HG03159 (cell line): ENCODE data around the gene TUFT1.

Source experiments
- ATAC-seq: cut with Tn5 transposase; IDR thresholded peaks from one replicate; pipeline ENCODE4 v1.9.1; 2021; ENCODE audit warnings: mild to moderate bottlenecking, moderate library complexity; ENCODE audit not compliant: unreplicated experiment

TUFT1 gene

DNA sequence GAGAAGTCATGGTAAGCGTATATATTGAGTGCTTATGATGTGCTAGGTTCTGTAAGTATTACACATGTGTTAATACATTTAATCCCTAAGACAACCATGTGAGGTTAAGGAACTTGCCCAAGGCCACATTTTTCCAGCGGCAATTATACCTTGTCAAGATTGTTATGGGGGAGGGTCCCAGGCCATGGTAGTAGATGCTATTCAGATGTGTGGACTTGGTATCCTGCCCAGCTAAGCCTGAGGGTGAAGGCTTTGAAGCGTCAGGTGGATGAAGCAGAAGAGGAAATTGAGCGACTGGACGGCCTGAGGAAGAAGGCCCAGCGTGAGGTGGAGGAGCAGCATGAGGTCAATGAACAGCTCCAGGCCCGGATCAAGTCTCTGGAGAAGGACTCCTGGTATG is 3.6 kb upstream of the TUFT1 start:
- ATAC-seq: no peak

DNA sequence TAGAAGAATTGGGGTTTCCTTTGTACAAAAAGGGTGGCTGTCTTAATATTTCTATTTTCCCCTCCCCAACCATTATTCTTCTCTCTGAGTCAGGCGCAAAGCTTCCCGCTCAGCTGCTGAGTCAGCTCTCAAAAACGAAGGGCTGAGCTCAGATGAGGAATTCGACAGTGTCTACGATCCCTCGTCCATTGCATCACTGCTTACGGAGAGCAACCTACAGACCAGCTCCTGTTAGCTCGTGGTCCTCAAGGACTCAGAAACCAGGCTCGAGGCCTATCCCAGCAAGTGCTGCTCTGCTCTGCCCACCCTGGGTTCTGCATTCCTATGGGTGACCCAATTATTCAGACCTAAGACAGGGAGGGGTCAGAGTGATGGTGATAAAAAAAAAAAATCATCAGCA is 3.0 kb upstream of the TUFT1 start:
- ATAC-seq: no peak

DNA sequence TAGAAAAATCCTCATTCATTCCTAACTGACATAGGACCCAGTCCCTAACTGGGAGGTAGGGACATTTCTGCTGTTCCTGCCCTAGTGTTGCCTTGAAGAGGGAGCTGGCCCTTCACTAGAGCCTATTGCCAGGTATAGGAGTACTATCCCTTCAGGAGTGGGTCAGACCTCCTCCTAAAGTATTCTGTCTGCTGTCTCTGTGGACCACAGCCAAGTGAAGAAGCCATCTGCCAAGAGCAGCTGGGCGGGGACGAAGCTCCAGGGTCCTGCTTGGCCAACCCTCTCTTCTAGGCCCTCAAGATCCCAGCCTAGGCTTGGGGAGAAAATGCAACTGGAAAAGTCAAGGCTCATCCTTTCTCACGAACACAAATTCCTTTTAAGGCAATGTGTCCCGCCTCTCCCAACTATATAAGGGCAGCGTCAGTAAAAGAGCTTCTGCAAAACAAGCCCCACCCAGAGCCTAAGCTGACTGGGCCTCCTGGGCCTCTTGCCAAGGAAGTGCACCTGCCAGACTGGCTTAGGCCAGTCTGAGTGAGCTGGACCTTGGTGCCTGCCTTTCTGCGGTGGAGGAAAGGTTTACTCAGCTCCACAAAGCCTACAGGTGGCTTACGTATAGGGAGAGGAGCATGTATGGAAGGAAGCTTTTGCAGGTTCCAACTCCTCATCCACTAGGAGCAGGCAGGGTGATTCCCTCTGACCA is 638 bp upstream of the TUFT1 start:
- ATAC-seq: peak; percentile 47

DNA sequence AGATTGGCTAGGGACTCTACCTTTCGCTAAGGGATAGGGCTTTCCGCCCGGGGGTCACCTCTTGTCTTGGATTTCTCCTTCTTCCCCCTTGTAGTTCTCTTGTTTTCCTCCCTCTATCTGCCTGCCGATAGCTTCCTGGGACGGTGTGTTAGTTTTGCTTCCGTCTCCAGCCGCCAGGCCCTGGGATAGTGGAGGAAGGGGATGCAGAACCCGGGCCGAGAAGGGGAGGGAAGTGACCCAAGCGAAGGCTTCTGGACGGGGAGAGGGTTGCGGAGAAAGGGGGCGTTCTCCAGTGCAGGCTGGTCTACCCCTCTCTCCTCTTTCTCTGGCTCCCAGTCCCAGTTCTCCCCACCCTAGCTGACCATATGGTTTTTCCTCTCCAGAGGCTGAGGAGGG is 871 bp downstream of the TUFT1 start:
- ATAC-seq: no peak

DNA sequence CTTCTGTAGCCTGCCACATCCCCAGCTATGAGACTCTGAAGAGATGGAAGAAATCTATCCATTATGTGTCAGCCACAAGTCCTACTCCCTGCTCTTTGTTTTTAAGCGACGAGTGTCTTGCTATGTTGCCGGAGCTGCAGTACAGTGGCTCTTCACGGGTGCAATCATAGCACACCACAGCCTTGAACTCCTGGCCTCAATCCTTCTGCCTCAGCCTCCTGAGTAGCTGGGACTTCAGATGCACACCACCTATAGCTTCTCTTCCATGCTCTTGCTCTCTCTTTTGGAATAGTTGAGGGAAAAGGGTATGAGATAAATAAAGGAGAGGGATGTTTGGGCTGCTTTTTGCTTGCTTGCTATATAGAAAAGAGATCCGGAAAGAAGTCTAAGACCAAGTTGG is 1.6 kb downstream of the TUFT1 start:
- ATAC-seq: no peak

DNA sequence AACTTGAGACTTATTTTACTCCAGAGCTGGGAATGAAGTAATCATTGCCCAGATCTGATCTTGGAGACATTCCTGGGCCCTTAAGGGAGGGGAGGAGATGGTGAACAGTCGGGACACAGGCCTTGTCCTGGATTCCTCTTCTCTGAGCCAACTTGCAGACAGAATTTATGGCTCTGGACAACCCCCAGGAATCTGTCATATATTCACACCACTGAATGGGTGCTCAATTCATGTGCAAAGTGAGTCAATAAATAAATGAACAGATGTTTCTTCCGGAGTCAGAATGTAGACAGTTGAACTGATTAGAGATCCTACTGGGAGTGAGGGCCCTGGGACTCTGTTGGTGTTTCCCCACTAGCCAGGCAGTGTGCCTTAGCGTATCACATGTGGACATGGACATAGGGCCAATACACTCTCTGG is 2.6 kb downstream of the TUFT1 start:
- no peak for ATAC-seq

DNA sequence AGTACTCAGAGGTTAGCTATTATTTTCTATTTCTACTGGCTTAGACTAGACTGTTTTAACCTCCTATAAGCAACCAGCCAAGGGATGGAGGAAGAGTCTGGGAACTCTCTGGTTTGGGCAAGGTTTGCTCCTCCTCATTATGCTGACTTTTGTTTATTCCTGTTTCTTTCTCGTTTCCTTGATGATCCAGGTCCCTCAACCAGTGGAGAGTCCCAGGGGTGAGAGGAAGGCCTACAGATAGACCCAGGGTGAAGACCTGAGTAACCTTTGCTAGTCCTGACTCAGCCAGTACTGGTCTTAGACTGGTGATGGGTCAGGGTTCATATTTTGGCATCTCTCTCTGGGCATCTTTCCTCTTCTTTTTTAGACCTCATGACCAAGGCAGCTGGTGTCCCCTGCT is 5.4 kb downstream of the TUFT1 start:
- no peak for ATAC-seq

DNA sequence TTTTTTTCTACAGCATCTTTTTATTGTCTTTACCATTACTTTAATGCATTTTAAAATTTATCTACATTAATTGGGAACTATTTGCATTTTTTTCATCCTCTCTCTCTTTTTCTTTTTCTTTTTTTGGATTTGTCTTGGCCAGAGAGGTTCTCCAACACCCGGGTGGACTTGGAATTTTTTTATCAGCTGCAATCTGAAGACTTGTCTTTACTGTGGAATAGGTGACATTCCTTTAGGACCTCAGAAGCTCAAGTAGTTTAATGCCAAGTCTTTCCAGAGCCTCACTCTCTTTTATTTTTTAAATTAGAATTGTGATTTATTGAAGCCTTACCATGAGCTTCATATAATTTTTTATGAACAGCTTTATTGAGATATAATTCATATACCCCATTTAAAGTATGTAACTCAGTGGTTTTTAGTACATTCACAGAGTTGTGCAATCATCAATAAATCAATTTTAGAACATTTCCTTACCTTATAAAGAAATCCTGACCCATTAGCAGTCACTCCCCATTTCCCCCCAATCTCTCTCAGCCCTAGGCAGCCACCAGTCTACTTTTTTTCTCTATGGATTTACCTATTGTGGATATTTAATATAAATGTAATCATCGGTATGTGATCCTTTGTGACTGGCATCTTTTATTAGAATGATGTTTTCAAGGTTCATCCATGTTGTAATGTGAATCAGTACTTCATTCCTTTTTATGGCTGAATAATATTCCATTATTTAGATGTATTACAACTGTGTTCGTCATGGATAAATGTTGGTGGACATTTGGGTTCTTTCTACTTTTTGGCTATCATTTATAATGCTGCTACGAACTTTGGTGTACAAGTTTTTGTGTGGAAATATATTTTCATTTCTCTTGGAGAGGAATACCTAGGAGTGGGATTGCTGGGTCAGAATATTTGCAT is 6.2 kb downstream of the TUFT1 start:
- no peak for ATAC-seq

DNA sequence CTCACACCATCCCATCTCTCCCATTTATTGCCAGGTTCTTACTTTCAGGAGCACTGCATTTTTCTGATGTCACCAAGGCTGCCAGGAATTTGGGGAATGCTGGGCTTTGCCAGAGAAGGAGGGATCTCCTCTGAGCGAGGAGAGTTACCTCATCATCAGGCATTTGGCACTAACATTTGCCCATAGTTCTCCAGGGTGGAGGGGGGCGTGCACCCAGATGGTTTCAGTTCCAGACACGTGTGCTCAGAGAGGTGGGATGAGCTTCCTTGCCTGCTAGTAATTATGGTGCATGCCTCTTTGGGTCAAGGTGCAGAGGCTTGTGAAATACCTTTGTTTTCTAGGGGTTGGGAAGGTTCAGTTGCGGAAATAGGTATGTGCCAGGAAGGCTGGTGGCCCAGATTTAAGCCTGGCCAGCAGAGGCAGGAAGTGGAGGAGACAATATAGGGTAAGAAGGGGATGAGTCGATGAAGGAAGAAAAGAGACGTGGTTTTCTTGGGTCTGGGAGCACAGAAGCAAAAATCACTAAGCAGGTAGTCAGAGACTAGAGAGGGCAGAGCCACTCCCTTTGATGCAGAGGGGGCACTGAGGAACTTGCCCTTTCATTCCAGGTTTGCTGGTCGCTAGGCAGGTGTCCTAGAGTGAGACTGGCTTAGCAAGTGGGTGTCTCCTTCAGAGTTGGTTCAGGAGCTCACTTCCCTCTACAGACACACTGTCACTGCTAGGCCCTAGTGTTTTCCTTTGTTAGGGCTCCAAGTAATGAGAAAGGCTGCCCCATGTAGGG is 7.2 kb downstream of the TUFT1 start:
- ATAC-seq: no peak

DNA sequence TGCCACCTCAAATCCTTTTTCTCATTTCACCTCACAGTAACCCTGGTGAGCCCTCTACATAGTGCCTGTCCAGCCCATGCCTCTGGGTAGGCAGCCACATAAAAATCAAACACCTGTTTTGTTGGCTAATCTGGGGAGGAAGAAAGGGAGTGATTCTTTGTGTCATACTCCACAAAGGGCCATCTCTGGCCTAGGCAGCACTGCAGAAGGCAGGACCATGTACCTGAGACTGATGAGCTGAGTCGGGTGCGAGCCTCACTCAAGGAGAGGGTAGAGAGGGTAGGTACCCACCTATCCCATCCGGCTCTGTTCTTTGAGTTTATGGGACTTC is 7.8 kb downstream of the TUFT1 start:
- ATAC-seq: no peak

DNA sequence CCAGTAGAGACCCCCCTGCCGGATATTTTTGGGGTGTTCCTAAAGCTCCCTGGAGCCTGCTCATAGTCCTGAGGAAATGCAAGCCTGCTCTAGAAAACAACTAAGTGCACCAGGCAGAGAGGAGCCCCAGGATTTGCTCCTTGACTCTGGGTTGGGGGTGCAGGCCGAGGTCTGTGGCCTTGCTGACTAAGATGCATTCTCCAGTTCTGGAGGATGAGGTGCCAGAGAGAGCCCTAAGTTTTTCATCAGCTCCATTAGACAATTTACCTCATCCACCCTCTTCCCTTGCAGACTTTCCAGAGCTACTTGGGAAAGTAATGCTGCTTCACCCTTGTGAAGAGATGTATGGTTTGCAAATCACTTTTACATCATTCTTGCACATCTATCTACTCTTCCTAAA is 9.1 kb downstream of the TUFT1 start:
- no peak for ATAC-seq

DNA sequence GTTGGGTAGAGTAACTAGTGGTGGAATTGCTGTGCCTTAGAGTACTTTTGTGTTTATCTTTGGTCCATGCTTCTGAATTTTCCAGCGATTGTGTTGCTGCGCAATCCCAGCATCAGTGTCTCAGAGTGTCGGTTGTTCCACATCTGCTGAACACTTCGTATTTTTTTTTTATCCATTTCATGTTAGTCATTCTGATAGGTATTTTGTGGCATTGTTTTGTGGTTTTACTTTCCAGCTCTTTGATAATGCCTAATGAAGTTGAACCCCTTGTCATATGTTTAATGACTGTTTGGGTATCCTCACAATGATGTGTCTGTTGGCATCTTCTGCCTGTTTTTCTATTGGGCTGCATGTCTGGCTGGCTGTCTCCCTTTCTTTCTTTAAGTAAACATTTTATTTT is 13.6 kb downstream of the TUFT1 start:
- ATAC-seq: no peak

DNA sequence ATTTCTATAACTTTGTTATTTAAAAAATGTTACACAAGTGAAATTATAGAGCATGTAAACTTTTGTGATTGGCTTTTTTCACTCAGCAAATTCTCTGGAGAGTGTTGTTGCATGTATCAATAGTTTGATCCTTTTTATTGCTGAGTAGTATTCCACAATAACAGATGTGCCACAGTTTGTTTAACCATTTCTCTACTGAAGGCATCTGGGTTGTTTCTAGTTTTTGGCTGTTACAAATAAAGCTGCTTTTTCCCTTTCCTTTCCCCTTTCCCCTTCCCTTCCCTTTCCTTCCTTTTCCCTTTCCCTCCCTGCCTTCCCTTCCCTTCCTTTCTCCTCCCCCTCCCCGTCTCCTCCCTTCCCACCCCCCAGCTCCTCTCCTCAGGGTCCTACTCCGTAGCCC is 15.9 kb downstream of the TUFT1 start:
- ATAC-seq: no peak

DNA sequence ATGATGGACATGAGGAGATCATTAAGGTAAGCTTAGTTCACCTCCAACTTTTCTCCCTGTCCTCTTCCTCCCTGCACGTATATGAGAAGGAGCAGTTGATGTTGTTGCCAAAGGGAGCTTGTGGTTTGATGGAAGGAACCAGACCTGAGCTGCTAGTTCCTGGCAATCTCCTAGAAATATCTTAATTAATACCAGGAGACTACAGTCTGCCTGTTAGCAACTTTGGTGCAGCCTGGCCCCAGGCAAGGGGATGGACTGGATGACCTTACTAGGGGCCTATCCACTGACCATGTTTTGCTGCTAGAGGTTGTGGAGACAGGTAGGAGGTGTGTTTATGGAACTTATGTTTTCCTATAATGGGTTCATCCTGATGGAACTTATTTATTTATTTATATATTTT is 22.6 kb downstream of the TUFT1 start:
- ATAC-seq: no peak

DNA sequence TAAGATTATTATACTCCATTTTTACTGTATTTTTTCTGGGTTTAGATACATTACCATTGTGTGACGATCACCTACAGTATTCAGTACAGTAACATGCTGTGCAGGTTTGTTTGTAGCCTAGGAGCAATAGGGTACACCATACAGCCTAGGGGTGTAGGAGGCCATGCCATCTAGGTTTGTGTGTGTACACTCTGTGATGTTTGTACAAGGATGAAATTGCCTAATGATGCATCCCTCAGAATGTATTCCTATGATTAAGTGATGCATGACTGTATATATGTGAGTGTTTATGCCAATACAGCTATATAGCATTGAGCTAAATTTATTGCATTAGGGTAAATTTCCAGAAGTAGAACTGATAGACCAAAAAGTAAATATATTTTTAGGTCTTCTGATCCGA is 23.3 kb downstream of the TUFT1 start:
- no peak for ATAC-seq

DNA sequence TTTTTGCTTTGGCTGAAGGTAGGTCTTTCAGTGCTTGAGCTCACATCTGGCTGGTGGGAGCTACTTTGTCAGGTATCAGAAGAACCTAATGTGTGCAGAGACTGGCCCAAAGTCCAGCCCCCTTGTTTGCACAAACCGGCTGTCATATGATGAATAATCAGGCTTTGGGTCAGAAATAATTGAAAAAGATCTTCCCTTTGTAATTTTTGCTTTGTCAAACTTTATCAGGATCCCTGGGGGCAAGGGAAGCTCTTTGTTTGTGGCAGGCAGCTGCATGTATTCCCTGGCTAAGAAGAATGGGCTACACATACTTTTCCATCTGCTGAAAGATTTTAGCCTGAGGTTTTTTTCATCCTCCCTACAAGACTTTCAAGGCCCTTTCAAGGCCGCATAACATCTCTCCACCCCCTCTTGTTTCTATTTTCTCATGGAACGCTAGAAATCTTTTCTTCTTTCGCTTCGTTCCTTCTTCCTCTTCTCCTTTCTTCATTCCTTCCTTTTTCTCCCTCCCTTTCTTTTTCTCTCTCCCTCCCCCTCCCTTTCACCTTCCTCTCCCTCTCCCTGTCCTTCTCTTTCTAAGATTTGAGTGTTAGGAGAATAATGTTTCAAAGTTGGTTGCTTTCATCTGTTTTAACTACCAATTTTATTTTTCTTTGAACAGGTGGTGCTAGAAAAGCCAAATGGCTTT is 25.5 kb downstream of the TUFT1 start:
- ATAC-seq: no peak

DNA sequence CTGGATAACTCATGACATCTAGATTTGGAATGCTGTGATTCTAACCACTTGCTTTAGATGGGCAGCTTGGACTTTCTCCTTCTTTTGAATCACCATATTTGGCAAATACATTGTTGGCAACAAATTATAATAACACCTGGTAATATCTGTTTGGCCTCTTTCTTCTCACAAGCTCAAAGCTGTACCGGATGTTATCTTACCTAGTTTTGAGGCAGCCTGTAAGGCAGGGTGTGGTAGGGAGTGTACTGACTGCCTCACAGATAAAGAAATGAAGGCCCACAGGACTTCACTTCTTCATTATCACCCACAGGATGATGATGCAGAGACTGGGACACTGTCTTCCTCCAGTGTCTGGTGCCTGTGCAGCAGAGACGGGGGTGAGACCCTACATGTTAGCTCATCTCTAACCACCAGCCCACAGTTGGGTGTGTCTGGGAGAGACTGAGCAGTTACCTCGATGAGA is 28.5 kb downstream of the TUFT1 start:
- ATAC-seq: no peak

DNA sequence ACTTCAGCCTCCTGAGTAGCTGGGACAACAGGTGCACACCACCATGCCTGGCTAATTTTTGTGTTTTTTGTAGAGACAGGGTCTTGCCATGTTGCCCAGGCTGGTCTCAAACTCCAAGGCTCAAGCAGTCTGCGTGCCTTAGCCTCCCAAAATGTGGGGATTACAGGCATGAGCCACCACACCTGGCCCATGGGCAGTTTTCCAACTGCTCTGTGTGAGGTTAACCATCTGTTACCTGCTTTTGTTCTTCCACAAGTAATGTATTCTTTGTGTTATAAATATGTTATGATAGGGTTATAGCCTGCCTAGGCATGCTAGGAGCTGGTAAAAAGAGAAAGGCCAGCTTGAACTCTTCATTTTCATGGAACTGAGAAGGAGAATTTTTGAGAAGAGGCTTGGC is 30.7 kb downstream of the TUFT1 start:
- ATAC-seq: no peak

DNA sequence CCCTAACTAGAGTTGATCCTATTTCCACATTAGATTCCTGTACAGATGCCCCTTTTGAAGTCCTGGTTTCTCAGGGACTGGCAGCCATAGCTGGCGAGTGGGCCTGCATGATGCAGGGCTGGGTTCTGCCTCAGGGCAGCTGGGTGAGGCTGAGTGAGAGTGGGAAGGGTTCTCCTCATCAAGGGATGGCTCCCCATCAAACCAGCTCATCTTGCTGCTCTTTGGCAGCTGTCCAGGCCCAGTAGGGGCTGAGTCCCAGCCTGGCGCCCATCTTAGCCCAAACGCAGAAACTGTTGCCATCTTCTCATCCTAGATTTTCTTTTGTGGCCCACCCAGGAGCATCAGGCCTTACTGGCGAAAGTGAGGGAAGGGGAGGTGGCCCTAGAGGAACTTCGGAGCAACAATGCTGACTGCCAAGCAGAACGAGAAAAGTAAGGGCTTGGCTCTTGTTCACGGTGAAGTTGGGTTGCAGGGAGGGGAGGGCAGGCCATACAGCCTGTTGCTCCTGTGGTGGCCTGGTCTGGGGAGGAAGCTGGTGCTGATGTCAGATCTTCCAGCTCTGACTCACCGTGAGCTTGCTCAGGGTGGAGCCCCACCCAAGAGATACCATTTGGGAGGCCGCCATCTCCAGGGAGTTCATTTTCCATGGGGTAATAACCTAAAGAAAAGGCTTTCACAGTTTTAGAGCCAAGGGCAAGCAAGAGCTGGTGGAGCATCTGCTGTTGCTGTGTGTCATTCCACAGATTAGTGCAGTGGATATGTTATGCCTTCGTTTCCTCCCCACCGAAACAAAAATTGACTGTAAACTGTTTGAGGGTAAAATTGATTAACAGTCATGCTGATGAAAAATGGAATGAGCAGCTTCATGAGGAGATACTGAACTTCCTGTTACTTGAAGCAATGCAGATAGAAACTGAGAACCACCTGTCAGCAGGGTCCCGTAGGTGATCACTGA is 34.7 kb downstream of the TUFT1 start:
- no peak for ATAC-seq

DNA sequence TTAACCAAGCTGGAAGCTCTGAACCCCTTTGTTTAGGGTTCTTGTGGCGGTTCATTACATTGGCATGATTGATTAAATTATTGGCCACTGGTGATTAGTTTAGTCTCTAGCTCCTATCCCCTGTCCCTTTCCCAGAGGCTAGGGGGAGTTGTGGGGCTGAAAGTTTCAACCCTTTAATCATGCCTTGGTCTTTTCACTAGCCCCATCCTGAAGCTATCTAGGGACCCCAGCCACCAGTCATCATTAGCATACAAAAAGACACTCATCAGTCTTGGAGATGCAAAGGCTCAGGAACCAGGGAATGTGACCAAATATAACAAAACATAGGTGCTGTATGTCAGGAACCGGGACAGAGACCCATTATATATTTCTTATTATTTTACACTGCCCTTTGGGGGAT is 37.1 kb downstream of the TUFT1 start:
- no peak for ATAC-seq
